NCI-H526 (cell line): ENCODE measurements around the gene NFIA.
"Not testable (repeated sequence)": the region's sequence is repeated elsewhere in the genome, so short reads cannot be mapped to it uniquely, and the experiment has no call there.

ENCODE experiments used
- DNase-seq, 2 experiments: peaks; one replicate each; lab custom pipeline; 2025; lab: John Stamatoyannopoulos, UW

The NFIA gene

DNA sequence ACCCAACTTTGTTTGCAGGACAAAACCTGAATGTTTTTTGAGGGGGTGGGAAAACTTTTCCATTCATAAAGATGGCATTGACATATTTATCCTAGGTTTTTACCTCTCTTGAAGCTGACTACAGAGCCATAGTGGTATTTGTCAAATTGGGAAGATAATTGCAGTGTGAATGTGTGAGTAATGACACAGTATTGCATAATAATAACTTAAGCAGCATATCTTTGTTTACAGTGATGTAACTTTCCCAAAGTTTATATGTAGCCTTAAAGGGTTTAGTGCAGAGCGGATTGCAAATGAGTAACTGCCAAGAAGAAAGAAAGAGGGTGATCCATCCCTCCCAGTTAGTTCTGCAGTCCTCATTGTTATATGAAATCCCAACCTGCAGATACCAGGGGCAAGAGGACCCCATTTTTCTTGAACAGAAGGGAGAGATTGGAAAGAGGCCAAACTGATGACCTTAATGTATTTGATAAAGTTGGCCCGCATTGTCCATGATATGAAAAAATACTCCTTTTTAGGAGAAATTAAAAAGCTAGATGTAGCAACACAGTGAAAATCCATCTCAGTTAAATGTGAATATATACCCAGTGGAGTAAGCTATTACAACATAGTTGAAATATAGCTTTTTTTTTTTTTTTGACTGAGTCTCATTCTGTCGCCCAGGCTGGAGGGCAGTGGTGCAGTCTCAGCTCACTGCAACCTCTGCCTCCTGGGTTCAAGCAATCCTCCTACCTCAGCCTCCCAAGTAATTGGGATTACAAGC is 23.7 kb upstream of the NFIA start:
- DNase-seq, result no peak

DNA sequence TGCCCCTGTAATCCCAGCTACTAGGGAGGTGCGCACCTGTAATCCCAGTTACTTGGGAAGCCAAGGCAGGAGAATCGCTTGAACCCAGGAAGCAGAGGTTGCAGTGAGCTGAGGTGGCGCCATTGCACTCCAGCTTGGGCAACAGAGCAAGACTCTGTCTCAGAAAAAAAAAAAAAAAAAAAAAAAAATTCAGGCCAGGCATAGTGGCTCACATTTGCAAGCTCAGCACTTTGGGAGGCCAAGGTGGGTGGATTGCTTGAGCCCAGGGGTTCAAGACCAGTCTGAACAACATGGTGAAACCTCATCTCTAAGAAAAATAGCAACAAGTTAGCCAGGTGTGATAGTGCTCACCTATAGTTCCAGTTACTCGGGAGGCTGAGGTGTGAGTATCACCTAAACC is 20.8 kb upstream of the NFIA start:
- not testable (repeated sequence) for DNase-seq

DNA sequence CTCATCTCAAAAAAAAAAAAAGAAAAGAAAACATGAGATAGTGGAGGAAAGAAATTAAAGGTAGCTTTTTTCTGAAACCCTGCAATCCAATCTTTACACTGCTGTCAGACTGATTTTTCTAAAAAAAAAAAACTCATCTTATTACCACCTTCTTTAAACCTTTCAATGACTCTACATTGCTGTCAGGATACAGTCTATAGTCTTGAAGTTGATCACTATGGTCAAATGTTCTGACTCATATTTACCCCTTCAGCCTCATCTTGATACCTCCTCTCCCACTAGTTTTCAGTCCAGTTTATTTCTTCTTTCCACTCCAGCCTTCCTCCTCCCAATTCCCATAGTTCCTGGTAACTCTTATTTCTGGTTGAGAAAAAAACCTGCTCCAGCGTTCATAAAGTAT is 17.7 kb upstream of the NFIA start:
- no peak for DNase-seq

DNA sequence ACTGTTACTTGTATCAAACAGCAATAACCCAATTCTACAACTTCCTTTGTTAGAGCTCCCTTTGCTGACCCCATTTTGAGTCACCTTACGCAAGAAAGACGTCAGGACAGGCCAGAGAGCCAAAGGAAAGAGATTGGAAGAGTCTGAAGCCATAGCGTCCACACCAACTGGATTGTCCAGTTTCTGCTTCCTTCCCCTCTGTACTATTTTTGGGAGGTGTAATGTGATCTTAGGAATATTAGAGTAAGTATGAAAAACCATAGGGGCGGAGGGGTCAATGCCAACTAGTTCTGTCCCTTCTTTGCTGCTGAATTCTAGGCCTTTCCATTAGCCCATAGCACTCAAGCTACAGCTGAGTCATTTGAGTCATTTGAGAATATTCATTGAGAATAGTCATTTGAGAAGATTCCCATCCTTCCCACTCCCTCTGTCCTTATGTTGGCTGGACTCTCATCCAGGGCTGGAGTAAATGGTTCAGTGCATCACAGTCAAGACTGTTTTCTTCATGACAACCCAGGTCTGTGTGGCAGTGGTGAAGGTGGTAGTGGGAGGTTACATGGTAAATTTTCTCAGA is 14.8 kb upstream of the NFIA start:
- no peak for DNase-seq

DNA sequence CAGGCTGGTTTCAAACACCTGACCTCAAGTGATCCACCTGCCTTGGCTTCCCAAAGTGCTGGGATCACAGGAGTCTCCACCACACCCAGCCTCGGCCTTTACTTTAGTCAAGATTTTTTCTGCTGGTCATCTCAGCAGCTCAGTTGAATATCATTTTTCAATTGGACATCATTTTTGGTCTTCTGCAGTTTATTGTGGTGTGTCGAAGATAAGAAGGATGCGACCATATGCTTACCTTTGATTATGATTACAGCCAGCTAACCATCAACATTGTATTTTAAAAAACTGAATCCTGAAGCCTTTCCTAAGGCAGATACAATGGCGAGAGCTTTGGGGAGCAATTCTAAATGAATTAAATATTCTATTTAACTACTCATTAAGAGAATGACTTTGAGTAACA is 12.3 kb upstream of the NFIA start:
- no peak for DNase-seq

DNA sequence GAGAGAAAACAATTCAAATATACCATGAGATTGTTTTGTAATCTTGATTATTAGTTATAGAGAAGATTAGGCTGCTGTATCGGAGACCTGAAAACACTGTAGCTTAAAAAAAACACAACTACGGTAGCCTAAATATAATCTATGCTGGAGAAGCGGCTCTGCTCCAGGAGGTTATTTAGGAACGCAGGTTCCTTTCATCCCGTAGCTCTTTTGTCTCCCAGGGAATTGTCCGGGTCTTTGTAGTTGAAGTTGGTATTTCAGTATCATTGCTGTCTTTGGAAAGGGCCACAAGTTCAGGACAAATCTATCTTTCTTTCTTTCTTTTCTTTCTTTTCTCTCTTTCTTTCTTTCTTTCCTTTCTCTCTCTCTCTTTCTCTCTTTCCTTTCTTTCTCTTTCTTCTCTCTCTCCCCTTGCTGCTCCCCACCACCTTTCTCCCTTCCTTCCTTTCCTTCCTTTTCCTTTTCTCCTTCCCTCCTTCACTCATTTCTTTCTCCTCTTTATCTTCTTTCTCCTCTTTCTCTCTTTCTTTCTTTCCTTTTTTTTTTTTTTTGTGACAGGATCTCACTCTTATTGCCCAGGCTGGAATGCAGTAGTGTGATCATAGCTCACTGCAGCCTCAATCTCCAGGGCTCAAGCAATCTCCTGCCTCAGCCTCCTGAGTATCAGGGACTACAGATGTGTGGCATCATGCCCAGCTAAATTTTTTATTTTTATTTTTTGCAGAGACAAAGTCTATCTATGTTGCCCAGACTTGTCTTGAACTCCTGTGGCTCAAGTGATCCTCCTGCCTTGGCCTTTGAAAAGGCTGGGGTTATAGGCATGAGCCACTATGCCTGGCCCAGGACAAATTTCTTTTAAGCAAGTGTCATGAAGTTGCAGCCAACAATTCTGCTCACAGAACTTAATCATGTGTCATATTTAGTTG is 10.9 kb upstream of the NFIA start:
- DNase-seq, result no peak

DNA sequence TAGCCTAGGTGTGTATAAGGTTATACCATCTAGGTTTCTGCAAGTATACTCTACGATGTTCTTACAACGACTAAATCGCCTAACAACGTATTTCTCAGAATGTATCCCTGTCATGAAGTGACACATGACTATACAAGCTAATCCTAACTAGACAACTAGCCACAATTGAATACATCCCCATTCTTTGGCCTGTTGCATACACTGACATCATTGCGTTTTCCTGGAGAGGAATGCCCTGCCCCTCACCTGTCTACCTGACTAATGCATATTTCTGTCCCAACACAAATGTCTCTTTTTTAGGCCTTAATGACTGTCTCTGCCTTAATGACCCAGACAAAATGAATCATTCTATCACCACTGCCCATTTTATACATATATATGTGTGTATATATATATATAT is 8.5 kb upstream of the NFIA start:
- DNase-seq, result no peak

DNA sequence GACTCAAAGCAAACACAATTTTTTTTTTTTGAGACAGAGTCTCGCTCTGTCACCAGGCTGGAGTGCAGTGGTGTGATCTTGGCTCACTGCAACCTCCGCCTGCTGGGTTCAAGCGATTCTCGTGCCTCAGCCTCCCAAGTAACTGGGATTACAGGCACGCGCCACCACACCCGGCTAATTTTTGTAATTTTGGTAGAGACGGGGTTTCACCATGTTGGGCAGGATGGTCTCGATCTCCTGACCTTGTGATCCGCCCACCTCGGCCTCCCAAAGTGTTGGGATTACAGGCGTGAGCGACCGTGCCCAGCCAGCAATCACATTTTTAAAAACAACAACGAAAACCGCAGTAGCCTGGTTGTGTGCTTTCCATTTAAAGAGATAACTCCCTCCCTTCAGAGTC is 6.5 kb upstream of the NFIA start:
- not testable (repeated sequence) for DNase-seq

DNA sequence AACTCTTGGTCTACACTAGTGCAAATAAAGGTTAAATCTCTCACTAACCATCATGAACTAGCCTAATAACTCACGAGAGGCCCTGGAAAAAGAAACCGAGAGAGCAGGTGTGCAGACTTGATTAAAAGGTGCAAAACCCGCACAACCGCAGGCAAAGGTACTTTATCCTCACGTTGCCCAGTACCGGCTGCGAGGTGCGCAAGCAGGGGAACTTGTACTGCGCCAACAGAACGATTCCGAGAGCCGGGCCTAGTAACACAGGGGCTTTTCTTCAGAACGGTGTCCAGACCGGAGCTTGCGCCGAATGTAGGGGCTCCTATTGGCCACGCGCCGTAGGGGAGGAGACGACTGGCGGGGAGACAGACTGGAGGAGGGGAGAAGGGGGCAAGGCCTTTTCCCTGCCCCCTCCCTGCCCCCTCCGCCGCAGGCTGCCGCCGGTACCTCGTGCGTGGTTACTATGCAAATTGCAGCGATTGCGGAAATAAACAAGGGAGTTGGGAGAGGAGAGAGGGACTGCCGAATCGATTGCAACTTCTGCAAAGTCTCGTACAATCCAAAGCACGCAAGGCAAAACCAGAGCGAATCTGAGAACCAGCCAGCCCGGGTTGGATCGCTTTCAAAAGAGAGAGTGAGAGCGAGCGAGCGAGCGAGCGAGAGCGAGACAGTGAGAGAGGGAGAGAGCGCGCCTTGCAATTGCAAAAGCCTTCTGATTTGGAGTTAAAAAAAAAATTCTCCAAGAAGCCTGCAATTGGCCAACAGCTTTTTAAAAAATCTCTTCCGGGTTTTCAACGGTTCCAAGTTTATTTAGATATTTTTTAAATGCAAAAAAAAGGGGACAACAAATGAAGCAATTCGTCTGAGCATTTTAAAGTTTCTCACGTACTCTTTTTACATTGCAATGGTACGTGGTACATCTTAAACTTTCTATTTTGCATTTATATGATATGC is 5.4 kb upstream of the NFIA start:
- DNase-seq, result peak; percentile 96 to 97

DNA sequence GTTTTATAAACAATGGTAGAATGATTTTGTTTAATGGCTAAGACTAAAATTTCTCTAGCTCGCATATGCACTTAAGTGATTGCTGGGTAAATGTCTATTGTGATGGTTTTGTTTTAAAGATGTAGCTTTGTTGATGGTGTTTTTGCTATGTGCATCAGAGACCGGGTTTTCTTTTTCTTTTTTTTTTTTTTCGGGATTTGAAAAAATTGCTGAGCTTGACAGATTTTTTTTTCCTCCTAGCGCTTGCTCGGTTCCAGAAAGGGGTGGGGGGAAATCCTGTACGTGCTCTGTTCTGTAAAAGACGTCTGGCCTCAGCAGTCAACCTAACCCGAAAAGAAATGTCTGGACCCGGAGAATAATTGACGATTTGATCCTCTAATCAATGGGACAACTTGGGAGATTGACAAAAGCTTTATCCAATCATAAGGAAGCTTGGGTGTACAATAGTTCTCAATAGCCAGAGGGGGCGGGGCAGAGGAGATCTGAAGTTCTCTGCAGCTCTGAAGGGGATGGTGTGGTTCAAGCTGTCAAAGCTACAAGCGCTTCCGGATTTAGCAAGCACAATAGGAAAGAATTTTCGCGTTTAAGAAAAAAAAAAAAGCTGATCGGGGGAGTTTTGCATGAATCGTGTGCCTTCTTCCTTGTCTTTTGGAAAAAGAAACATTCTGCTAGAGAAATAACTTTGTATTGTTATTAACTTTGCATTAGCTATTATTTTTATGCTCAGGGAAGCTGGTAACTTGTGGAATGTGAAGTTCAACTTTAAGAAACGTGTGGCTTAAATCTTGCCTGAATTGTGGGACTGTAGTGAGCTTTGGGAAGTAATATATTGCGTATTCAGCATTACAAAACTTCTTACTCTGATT is 4.5 kb upstream of the NFIA start:
- peak; percentile 99 for DNase-seq

DNA sequence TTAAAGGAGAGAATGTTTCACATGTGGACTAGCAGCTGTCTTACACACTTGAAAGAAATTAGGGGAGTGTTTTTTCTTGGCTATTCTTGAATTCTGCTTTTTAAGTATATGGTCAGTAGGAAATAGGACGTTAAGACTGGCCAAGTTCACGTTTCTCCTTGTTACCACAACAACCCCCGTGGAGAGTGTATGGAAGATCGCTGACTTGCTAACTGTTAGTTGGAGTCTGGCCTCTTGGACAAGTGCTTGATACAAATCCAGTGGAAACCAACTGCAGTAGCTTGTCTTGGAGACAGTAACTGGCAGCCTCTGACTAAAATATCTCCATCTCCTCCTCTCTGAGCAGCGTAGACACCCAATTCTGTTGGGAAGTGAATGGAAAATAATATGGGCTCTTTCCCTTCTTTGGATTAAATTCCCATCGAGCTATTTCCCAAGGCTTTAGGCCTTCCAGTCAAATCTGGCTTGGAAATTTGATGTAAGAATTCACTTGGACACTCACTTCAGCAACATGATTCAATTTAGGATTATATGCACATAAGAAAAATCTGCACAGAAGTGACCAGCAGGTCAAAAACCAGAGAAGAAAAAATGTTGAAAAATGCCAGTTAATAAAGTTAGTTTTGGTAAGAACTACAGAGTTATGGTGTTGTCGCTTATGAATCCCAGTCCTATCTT is 3.6 kb upstream of the NFIA start:
- DNase-seq, result no peak

DNA sequence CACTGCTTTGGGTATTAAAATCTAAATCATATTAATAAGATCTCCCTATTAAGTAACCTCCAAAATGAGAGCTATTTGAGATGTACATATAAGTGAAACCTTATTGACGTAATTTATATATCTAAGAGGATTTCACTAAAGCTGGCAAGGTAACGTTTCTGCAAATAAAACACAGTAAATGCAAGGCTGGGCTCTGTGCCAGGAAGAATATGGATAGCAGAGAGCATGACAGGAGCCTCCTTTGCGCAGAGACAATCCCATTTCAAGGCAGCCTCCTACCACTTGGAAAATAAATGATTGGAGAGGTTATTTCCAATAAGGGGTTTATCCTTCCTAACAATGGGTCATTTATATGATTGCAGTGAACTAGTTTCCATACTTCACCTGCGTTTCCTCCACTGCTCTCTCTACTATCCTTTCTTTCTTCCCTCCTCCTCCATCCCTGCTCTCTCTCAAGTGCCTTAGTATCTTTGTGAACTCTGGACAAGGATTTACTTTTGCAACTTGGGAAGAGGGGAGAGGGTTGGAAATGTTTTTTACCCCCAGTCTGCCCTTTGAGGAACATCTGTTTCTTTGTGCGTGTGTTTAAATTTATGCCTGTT is 3.0 kb upstream of the NFIA start:
- DNase-seq, result no peak

DNA sequence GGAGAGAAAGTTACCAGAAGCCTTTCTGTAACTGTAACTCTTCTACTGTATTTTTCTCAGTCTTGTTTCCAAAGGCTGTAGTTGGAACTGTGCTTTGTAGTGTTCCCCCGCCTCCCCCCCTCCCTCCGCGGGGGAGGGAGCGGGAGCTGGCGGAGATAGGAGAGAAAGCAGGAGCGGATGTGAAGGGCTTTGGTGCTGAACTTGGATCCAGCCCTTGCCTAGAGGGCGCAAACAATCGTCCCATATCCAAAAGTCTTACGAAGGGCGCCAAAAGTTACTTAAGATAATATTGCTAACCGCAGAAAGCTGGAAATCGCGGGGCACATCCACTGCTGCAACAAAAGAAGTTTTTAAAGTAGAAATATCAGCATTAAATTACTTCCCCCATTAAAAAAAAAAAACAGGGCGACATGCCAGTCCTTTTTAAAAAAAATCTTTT is 2.4 kb upstream of the NFIA start:
- DNase-seq, result peak in 1 of 2 experiments; percentile 24

DNA sequence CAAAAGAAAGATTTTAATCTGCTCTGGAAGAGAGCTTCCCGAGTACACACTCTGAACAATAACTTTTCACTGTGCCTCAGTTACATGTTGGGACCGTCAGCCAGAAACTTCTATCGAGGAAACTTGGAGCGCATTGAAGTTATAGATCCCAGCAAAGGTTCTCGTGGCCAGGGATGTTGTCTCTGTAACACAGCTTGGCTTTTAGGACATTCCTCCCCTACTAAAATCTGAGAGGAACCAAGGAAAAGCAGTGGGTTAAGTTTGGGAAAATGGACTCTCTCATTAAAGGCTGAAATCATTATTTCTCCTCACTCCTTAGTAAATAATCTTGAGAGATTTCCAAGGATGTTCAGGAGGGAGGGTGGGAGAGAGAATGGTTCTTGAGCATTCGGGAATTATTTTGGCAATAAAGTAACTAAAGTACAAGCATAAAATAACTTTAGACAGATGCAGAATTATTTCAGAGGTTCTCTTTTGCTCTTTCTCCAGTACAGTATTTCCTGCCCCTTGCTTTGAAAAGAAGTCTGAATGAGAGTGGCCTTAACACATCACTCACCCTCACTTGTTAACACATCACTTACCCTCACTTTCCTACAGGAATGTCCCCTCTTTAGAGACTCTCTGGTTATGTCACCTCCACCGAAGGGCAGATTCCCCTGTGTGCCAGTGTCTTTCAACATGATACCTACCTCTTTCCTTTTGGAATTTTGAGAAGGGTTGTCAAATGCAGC is 1.8 kb upstream of the NFIA start:
- no peak for DNase-seq

DNA sequence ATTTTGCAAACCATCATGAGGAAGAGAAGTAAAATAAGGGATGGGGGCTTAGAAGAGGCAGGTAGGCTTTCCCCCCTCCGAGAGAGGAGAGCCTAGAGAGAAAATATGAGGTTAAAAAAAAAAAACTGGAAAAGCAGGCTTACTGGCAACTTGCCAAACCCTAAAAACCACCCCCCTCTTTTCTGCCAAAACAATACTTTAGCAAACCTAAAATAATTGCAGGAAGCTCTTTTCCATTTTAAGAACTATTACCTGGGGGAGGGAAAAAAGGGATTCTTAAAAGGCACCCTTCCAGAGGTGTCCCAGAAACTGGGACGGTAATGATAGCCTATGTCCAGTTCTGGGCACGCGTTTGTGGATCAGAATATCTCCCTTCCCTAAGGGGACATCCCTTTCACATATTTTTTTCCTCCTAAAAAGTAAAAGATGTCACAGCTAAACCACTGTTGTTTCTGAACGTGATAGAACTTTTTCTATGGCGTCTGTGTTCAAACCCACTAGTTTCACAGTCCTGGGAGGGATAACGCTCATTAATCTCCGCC is 1.1 kb upstream of the NFIA start:
- no peak for DNase-seq

DNA sequence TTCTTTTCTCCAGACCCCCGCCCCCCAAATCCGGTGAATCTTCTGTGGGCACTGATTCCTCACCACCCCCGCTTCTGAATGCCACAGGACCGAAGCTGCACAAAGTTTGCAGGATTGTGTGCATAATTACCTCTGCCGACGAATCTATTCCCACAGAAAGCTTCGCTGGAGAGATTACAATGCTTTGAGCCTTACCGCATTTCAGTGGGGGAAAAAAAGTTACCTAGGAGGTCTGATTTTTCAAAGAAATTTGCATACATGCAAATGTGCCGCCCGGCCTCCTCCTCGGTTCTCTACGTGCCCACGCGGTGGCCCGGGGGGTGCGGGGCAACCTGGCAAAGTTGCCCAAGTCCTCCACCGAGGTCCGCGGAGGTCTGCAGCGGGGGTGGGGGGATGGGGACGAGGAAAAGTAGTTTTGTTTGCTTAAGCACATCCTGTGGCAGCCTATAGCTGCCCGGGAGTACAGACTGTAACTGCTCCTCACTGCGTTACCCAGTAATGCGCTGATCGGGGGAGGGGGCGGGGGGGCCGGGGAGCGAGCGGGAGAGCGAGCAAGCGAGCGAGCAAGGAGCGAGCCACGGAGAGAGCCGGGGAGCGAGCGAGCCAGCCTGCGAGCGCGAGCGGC is 563 bp upstream of the NFIA start:
- peak; percentile 16 to 71 for DNase-seq

DNA sequence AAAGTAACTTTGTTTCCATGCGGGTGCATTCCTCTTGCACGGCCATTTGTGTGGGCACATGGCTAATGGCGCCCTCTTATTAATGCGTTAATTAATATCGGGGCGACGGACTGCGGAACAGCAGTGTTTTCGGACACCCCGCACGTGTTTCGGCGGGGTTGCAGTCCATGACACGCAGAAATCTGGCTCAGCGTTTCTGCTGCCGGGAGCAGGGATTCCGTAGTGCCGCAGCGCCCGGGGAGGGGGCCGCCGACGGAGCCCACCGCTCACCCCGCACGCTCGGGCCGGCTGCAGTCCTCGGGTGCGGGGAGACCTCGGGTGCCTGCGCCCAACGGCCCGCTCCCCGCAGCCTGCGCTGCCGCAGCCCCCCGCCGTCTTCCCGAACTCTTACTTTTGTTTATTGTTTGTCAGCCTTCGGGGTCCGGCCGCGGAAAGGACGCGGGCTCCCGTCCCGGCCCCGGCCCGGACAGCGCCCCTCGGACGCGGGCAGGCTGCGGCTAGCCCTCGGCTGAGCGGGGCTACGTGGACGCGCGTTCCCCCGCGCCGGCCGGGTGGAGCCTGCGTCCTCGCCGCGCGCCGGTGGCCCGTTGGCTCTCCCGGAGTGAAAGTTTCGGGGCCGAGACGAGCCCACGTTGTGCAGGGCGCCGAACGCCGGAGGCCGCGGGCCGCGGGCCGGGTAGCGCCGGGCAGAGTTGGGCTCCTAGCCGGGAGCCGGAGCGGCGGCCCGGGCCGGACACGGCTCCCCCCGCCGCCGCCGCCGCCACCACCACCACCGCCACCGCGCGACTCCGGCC is 849 bp downstream of the NFIA start:
- peak in 1 of 2 experiments; percentile 36 for DNase-seq
